Measurements from ENCODE around the gene PCDHAC2. TPM values are rescaled to one million over a fixed set of nuclear protein-coding genes. Genes with fewer than 3 reads are reported as not detected.

The PCDHAC2 gene
- total and polyA plus RNA-seq, 2 of the 4 experiments (the other 2 are of a cell fraction) = not detected

GRCh38 chr5:141010047-141010793, 43.9 kb downstream of the PCDHAC2 start:
- intact Hi-C loops (cut with micrococcal nuclease) (no loop called here), dilution Hi-C loops (cut with HindIII; ENCODE audit: low sequenced_read_pairs, unreplicated experiment) (no loop called here), in situ Hi-C loops (cut with MboI; ENCODE audit: low sequenced_read_pairs) (no loop called here)
- H3K9me3 ChIP-seq (ENCODE audit: control insufficient read depth, insufficient read depth, low read length) = peaks cover 11% of the 10 kb centered on the region
- H3K4ac ChIP-seq (ENCODE audit: low read depth, low read length) = no peak overlapping the region
- H3K4me1 ChIP-seq (ENCODE audit: control insufficient read depth, insufficient read depth, low read length) = no peaks in the 10 kb centered on the region
- H3K4me2 ChIP-seq (ENCODE audit: low read depth, low read length) = no peak overlapping the region
- H2AK9ac ChIP-seq (replicated peaks; ENCODE audit: low read depth, low read length, poor library complexity) = no peak overlapping the region
- H2AFZ ChIP-seq (replicated peaks; ENCODE audit: low read length, poor library complexity) = no peak overlapping the region
- no peak overlapping the region for H2AK5ac ChIP-seq (ENCODE audit: low read depth, low read length)
- H3K27me3 ChIP-seq (ENCODE audit: control insufficient read depth, insufficient read depth, low read length) = no peaks in the 10 kb centered on the region
- H4K5ac ChIP-seq (ENCODE audit: low read depth, low read length) = no peak overlapping the region
- no peak overlapping the region for H2BK20ac ChIP-seq (ENCODE audit: low read depth, low read length)
- H4K20me1 ChIP-seq (ENCODE audit: insufficient read depth, low read length) = no peaks in the 10 kb centered on the region
- H2BK15ac ChIP-seq (ENCODE audit: low read depth, low read length) = no peak overlapping the region
- CTCF ChIA-PET = no interaction called here
- no peak overlapping the region for H2BK120ac ChIP-seq (ENCODE audit: low read depth, low read length)
- ATAC-seq (ENCODE audit: low read depth) (no peak), DNase-seq (no peak)
- no peak overlapping the region for H4K91ac ChIP-seq (ENCODE audit: insufficient read depth, low read depth, low read length)
- H3K18ac ChIP-seq (ENCODE audit: low read depth, low read length) = no peak overlapping the region
- H3K23ac ChIP-seq (ENCODE audit: low read depth, low read length) = no peak overlapping the region
- H3K79me1 ChIP-seq (ENCODE audit: low read depth in 1 of 2, low read length in 2 of 2) = no peaks in the 10 kb centered on the region
- no peak overlapping the region for H3K56ac ChIP-seq (ENCODE audit: extremely low read depth, insufficient read depth, low read length)
- no TSS peak for BruUV-seq (replicated peaks)
- H3K14ac ChIP-seq (replicated peaks; ENCODE audit: low read depth, low read length) = no peak overlapping the region
- H3K36me3 ChIP-seq (ENCODE audit: control insufficient read depth, insufficient read depth, low read length) = no peaks in the 10 kb centered on the region
- no peak for TF ChIP-seq CEBPB (IDR thresholded peaks at IDR 0.05; ENCODE audit: low read depth, low read length)
- TF ChIP-seq, protein P1, sequence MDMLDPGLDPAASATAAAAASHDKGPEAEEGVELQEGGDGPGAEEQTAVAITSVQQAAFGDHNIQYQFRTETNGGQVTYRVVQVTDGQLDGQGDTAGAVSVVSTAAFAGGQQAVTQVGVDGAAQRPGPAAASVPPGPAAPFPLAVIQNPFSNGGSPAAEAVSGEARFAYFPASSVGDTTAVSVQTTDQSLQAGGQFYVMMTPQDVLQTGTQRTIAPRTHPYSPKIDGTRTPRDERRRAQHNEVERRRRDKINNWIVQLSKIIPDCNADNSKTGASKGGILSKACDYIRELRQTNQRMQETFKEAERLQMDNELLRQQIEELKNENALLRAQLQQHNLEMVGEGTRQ (IDR thresholded peaks at IDR 0.05; ENCODE audit: low read depth, low read length) = no peak
- TF ChIP-seq MXI1 (IDR thresholded peaks at IDR 0.05; ENCODE audit: borderline replicate concordance, low read depth, low read length) = no peak
- no peak for TF ChIP-seq ELK1 (IDR thresholded peaks at IDR 0.05; ENCODE audit: borderline replicate concordance, low read depth, low read length)
- no peak for TF ChIP-seq MAFK (IDR thresholded peaks at IDR 0.05; ENCODE audit: low read depth, low read length)
- TF ChIP-seq RAD21 (IDR thresholded peaks at IDR 0.05; ENCODE audit: low read length) = no peak
- TF ChIP-seq, protein P2, sequence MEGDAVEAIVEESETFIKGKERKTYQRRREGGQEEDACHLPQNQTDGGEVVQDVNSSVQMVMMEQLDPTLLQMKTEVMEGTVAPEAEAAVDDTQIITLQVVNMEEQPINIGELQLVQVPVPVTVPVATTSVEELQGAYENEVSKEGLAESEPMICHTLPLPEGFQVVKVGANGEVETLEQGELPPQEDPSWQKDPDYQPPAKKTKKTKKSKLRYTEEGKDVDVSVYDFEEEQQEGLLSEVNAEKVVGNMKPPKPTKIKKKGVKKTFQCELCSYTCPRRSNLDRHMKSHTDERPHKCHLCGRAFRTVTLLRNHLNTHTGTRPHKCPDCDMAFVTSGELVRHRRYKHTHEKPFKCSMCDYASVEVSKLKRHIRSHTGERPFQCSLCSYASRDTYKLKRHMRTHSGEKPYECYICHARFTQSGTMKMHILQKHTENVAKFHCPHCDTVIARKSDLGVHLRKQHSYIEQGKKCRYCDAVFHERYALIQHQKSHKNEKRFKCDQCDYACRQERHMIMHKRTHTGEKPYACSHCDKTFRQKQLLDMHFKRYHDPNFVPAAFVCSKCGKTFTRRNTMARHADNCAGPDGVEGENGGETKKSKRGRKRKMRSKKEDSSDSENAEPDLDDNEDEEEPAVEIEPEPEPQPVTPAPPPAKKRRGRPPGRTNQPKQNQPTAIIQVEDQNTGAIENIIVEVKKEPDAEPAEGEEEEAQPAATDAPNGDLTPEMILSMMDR (conservative IDR thresholded peaks at IDR 0.05; ENCODE audit: low read depth, low read length) = no peak
- TF ChIP-seq RFX5 (IDR thresholded peaks at IDR 0.05; ENCODE audit: low read depth, low read length) = no peak
- TF ChIP-seq POLR2A (IDR thresholded peaks at IDR 0.05; ENCODE audit: low read depth, low read length) = no peak
- no peak for TF ChIP-seq BHLHE40 (IDR thresholded peaks at IDR 0.05; ENCODE audit: low read depth, low read length)
- TF ChIP-seq MAZ (IDR thresholded peaks at IDR 0.05; ENCODE audit: borderline replicate concordance, low read depth, low read length) = no peak
- TF ChIP-seq RCOR1 (IDR thresholded peaks at IDR 0.05; ENCODE audit: insufficient replicate concordance, low read length) = no peak
- TF ChIP-seq CHD1 (IDR thresholded peaks at IDR 0.05; ENCODE audit: low read depth, low read length) = no peak
- TF ChIP-seq SMC3 (IDR thresholded peaks at IDR 0.05; ENCODE audit: low read depth, low read length) = no peak
- no peak for TF ChIP-seq FOS (IDR thresholded peaks at IDR 0.05; ENCODE audit: low read depth, low read length)
- POLR2A ChIA-PET (ENCODE audit: unreplicated experiment) = no interaction called here
- H3K4me3 ChIP-seq (ENCODE audit: insufficient read depth, low read depth, low read length) = no peak overlapping the region
- H2BK5ac ChIP-seq (ENCODE audit: low read depth, low read length, poor library complexity, severe bottlenecking) = no peak overlapping the region
- no peak overlapping the region for H3K9ac ChIP-seq (ENCODE audit: low read depth, low read length)
- no peak overlapping the region for H3K27ac ChIP-seq (ENCODE audit: insufficient read depth, low read length)
- 39% methylated on average over 9 of the region's 12 CpGs; no CpG with 5 or more reads in 1 of the 2 experiments for WGBS, 2 experiments (ENCODE audit: extremely low coverage in 2 of 2, insufficient read length in 1 of 2)
- no peaks in the 10 kb centered on the region for H3K9me1 ChIP-seq (ENCODE audit: insufficient read depth, low read length)
- no peak overlapping the region for H4K8ac ChIP-seq (ENCODE audit: low read depth in 2 of 2, low read length in 2 of 2)

Data from IMR-90 (cell line).